ENCODE measurements around the gene ACTR6. TPM values are rescaled to one million over a fixed set of nuclear protein-coding genes. Genes with fewer than 3 reads are reported as not detected.

Gene ACTR6
- polyA plus RNA-seq, 1 donor (not counting 4 experiments of a cell fraction or from before 2014, with no cell fraction given): 33.1 TPM

- H3K9ac ChIP-seq (ENCODE audit: control insufficient read depth, extremely low read depth, insufficient read depth, low read length): no peak overlapping the region
- FAIRE-seq (no peak), DNase-seq (ENCODE audit: low read depth, low spot score) (no peak)
- peak overlapping the region; percentile 58 for H2AFZ ChIP-seq (ENCODE audit: control insufficient read depth, low read length)
- dilution Hi-C loops (cut with MboI; ENCODE audit: extremely low pct_ligation_motif_present, low sequenced_read_pairs): no loop called here
- H3K36me3 ChIP-seq (ENCODE audit: control insufficient read depth in 2 of 2, extremely low read depth in 1 of 2, insufficient read depth in 2 of 2, low read length in 2 of 2): no peaks in the 10 kb centered on the region
- H3K27me3 ChIP-seq (ENCODE audit: control insufficient read depth, extremely low read depth, insufficient read depth, low read length): no peaks in the 10 kb centered on the region
- H3K9me1 ChIP-seq (ENCODE audit: control insufficient read depth, extremely low read depth, insufficient read depth, low read length): no peaks in the 10 kb centered on the region
- peak overlapping the region; percentile 30 for H3K4me2 ChIP-seq (ENCODE audit: control insufficient read depth, extremely low read depth, insufficient read depth, low read depth, low read length)
- no peaks in the 10 kb centered on the region for H4K20me1 ChIP-seq (ENCODE audit: control insufficient read depth, extremely low read depth, insufficient read depth, low read length)
- peak overlapping the region in 1 of 3 experiments; percentile 1 for H3K4me3 ChIP-seq (ENCODE audit: control insufficient read depth in 2 of 3, extremely low read depth in 1 of 3, insufficient read depth in 2 of 3, low read depth in 1 of 3, low read length in 3 of 3)
- no peak for TF ChIP-seq CTCF (optimal IDR thresholded peaks at IDR 0.05 in 1 of 3, IDR thresholded peaks at IDR 0.05 in 1 of 3, conservative IDR thresholded peaks at IDR 0.05 in 1 of 3; ENCODE audit: extremely low read depth in 1 of 3, insufficient read depth in 2 of 3, low read length in 3 of 3)
- no peak for TF ChIP-seq EZH2 (IDR thresholded peaks at IDR 0.05; ENCODE audit: low read length)
- no peak overlapping the region for H3K27ac ChIP-seq (ENCODE audit: control insufficient read depth, insufficient read depth, low read length)
- peaks cover 9% of the 10 kb centered on the region for H3K4me1 ChIP-seq (ENCODE audit: control insufficient read depth, extremely low read depth, insufficient read depth, low read length)
- no peaks in the 10 kb centered on the region for H3K79me2 ChIP-seq (ENCODE audit: control insufficient read depth, insufficient read depth, low read length)
- no peaks in the 10 kb centered on the region for H3K9me3 ChIP-seq (ENCODE audit: control insufficient read depth, low read depth, low read length)
These were observed 15.2 kb upstream of the ACTR6 start for GRCh38 chr12:100185361-100185894.

- FAIRE-seq (no peak), DNase-seq (ENCODE audit: low read depth, low spot score) (no peak)
- Histone ChIP-seq H2AFZ (ENCODE audit: control insufficient read depth, low read length) (peak overlapping the region; percentile 27), H3K4me1 (ENCODE audit: control insufficient read depth, extremely low read depth, insufficient read depth, low read length) (peaks cover 9% of the 10 kb centered on the region), H3K9me1 (ENCODE audit: control insufficient read depth, extremely low read depth, insufficient read depth, low read length) (no peaks in the 10 kb centered on the region), H3K9ac (ENCODE audit: control insufficient read depth, extremely low read depth, insufficient read depth, low read length) (no peak overlapping the region), H3K4me2 (ENCODE audit: control insufficient read depth, extremely low read depth, insufficient read depth, low read depth, low read length) (peak overlapping the region; percentile 30), H3K4me3 (ENCODE audit: control insufficient read depth in 2 of 3, extremely low read depth in 1 of 3, insufficient read depth in 2 of 3, low read depth in 1 of 3, low read length in 3 of 3) (peak overlapping the region in 1 of 3 experiments; percentile 1), H3K79me2 (ENCODE audit: control insufficient read depth, insufficient read depth, low read length) (no peaks in the 10 kb centered on the region), H3K36me3 (ENCODE audit: control insufficient read depth in 2 of 2, extremely low read depth in 1 of 2, insufficient read depth in 2 of 2, low read length in 2 of 2) (no peaks in the 10 kb centered on the region), H3K27me3 (ENCODE audit: control insufficient read depth, extremely low read depth, insufficient read depth, low read length) (no peaks in the 10 kb centered on the region), H3K9me3 (ENCODE audit: control insufficient read depth, low read depth, low read length) (no peaks in the 10 kb centered on the region), H3K27ac (ENCODE audit: control insufficient read depth, insufficient read depth, low read length) (no peak overlapping the region), H4K20me1 (ENCODE audit: control insufficient read depth, extremely low read depth, insufficient read depth, low read length) (no peaks in the 10 kb centered on the region)
- TF ChIP-seq CTCF (optimal IDR thresholded peaks at IDR 0.05 in 1 of 3, IDR thresholded peaks at IDR 0.05 in 1 of 3, conservative IDR thresholded peaks at IDR 0.05 in 1 of 3; ENCODE audit: extremely low read depth in 1 of 3, insufficient read depth in 2 of 3, low read length in 3 of 3) (no peak), EZH2 (IDR thresholded peaks at IDR 0.05; ENCODE audit: low read length) (no peak)
- dilution Hi-C loops (cut with MboI; ENCODE audit: extremely low pct_ligation_motif_present, low sequenced_read_pairs): no loop called here
These were observed 14.5 kb upstream of the ACTR6 start for GRCh38 chr12:100186071-100186470.
